Endothelial cell of umbilical vein (primary cell): Measurements from ENCODE around the gene DLGAP4. TPM values are rescaled to one million over a fixed set of nuclear protein-coding genes. Genes with fewer than 3 reads are reported as not detected.

Experiments used
- BruUV-seq: library from RNA; stranded (reverse); fragments of 400-500 nt; replicated peaks from 2 replicates; lab custom pipeline; 2021; lab: Mats Ljungman, UMichigan
- CTCF ChIA-PET: fragments of 300-600, 350-600 bp; sonication (Branson Sonifier 250); formaldehyde crosslinking; loops from one replicate; lab custom pipeline; 2021; ENCODE audit warnings: antibody characterized with exemption, inconsistent platforms; lab: Charles Lee
- POLR2A ChIA-PET: fragments of 300-600, 350-600 bp; sonication (Branson Sonifier 250); formaldehyde crosslinking; loops from one replicate; lab custom pipeline; 2021; ENCODE audit warnings: antibody characterized with exemption, inconsistent platforms; lab: Charles Lee
- DNase-seq: peaks from one replicate; pipeline ENCODE4 v3.0.0-alpha.2; 2011; ENCODE audit warnings: low read depth, low spot score
- FAIRE-seq: peaks from 2 replicates; lab custom pipeline; 2011; peaks lifted over from hg19 to GRCh38; lab: Jason Lieb, UNC
- H2AFZ ChIP-seq: 2 replicates; pipeline ENCODE4 v1.6.0; 2012; ENCODE audit warnings: low read depth, low read length, control low read depth, inconsistent platforms
- H3K27ac ChIP-seq: 2 replicates; pipeline ENCODE4 v1.5.1; 2011; ENCODE audit warnings: low read depth, mild to moderate bottlenecking, control low read depth, low read length, moderate library complexity; ENCODE audit not compliant: insufficient read depth
- H3K27me3 ChIP-seq, 2 experiments: 2 replicates each; pipeline versions ENCODE4 v1.6.0 to v1.6.1; 2011; ENCODE audit warnings: low read length in 2 of 2, mixed read lengths in 1 of 2; ENCODE audit not compliant: control insufficient read depth in 2 of 2, insufficient read depth in 2 of 2
- H3K36me3 ChIP-seq, 2 experiments: 2 replicates in 1 of 2; 3 replicates in 1 of 2; pipeline ENCODE4 v1.5.1; 2011; ENCODE audit warnings: low read length in 2 of 2, mild to moderate bottlenecking in 1 of 2, moderate library complexity in 1 of 2; ENCODE audit not compliant: control insufficient read depth in 2 of 2, insufficient read depth in 2 of 2; ENCODE audit errors: extremely low read depth in 1 of 2
- H3K4me1 ChIP-seq: 3 replicates; pipeline ENCODE4 v1.5.1; 2011; ENCODE audit warnings: mild to moderate bottlenecking, low read length; ENCODE audit not compliant: control insufficient read depth, insufficient read depth; ENCODE audit errors: extremely low read depth
- H3K4me2 ChIP-seq: 2 replicates; pipeline ENCODE4 v1.6.1; 2011; ENCODE audit warnings: low read length, control low read depth, mixed read lengths; ENCODE audit not compliant: insufficient read depth
- H3K4me3 ChIP-seq, 3 experiments: fragments of 200-600 bp in 1 of 3; sonication (generic), shearing (Covaris generic) in 1 of 3; replicated peaks in 1 of 3; 2 replicates each; pipeline ENCODE4 v1.5.1; 2011 to 2016; ENCODE audit warnings: control low read depth in 3 of 3, low read length in 3 of 3, mild to moderate bottlenecking in 2 of 3, inconsistent platforms in 1 of 3, low read depth in 1 of 3, moderate library complexity in 1 of 3; ENCODE audit not compliant: insufficient read depth in 1 of 3
- H3K79me2 ChIP-seq: 2 replicates; pipeline ENCODE4 v1.6.0; 2012; ENCODE audit warnings: low read length, inconsistent platforms; ENCODE audit not compliant: control insufficient read depth, insufficient read depth
- H3K9ac ChIP-seq: replicated peaks from 2 replicates; pipeline ENCODE3; 2011; ENCODE audit warnings: low read length, control low read depth; ENCODE audit not compliant: insufficient read depth; ENCODE audit errors: extremely low read depth
- H3K9me1 ChIP-seq: replicated peaks from 3 replicates; pipeline ENCODE4 v1.6.0; 2011; ENCODE audit warnings: mild to moderate bottlenecking, low read length; ENCODE audit not compliant: control insufficient read depth, insufficient read depth; ENCODE audit errors: extremely low read depth
- H3K9me3 ChIP-seq: replicated peaks from 2 replicates; pipeline ENCODE4 v1.5.1; 2012; ENCODE audit warnings: low read length, inconsistent platforms; ENCODE audit not compliant: control insufficient read depth, insufficient read depth
- H4K20me1 ChIP-seq: replicated peaks from 2 replicates; pipeline ENCODE3; 2011; ENCODE audit warnings: mild to moderate bottlenecking, low read length; ENCODE audit not compliant: control insufficient read depth, insufficient read depth; ENCODE audit errors: extremely low read depth
- EZH2 ChIP-seq: IDR thresholded peaks from 2 replicates; pipeline ENCODE4 v1.6.1; 2012; ENCODE audit warnings: borderline replicate concordance, low read depth, mild to moderate bottlenecking, moderate library complexity, low read length, inconsistent platforms; ENCODE audit not compliant: severe bottlenecking
- FOS ChIP-seq: IDR thresholded peaks from 2 replicates; pipeline ENCODE4 v1.6.1; 2011; ENCODE audit warnings: mild to moderate bottlenecking, low read length, moderate library complexity, borderline replicate concordance; ENCODE audit not compliant: insufficient read depth
- GATA2 ChIP-seq: IDR thresholded peaks from 2 replicates; pipeline ENCODE4 v1.7.0; 2011; ENCODE audit warnings: low read depth, mild to moderate bottlenecking, moderate library complexity, mixed read lengths, low read length; ENCODE audit not compliant: insufficient read length, insufficient read depth
- JUN ChIP-seq: IDR thresholded peaks from 2 replicates; pipeline ENCODE4 v1.6.1; 2011; ENCODE audit warnings: borderline replicate concordance, low read depth; ENCODE audit not compliant: insufficient read length, insufficient read depth
- MYC ChIP-seq: IDR thresholded peaks from one replicate; pipeline ENCODE4 v1.6.1; 2011; ENCODE audit warnings: mild to moderate bottlenecking, low read depth, low read length
- POLR2A ChIP-seq: IDR thresholded peaks from 2 replicates; pipeline ENCODE4 v1.6.1; 2012; ENCODE audit warnings: low read depth, mild to moderate bottlenecking, control low read depth, low read length
- POLR2AphosphoS5 ChIP-seq: IDR thresholded peaks from 2 replicates; pipeline ENCODE4 v1.6.1; 2012; ENCODE audit warnings: low read depth, mild to moderate bottlenecking, control low read depth, low read length, moderate library complexity; ENCODE audit not compliant: insufficient read depth
- dilution Hi-C: fragments of 300-500 bp; cut with MboI; formaldehyde crosslinking; loops from one replicate; pipeline ENCODE4 v1.15.0; 2019; ENCODE audit warnings: low sequenced_read_pairs; ENCODE audit not compliant: extremely low pct_ligation_motif_present
- intact Hi-C: fragments of 100-400 bp; cut with micrococcal nuclease; formaldehyde crosslinking; loops from one replicate; pipeline ENCODE4 v1.10.0; 2022
- polyA plus RNA-seq, 4 experiments: library from polyadenylated mRNA; depleted of rRNA in 3 of 4; stranded (reverse) in 3 of 4; unstranded in 1 of 4; fragments of >200 nt; gene quantifications; 2 replicates each; pipeline versions ENCODE4 v1.2.1 to v1.2.3, GENCODE V29; 2011 to 2012; ENCODE audit warnings: missing spikeins in 1 of 4
- total RNA-seq: library from RNA; stranded (reverse); gene quantifications from 2 replicates; pipeline ENCODE4 v1.2.3, GENCODE V29; 2021
- TF ChIP-seq, protein P1 (sequence below): IDR thresholded peaks from 2 replicates; pipeline ENCODE4 v1.6.1; 2011; ENCODE audit not compliant: insufficient read depth, insufficient read length
- TF ChIP-seq, protein P2 (sequence below), 2 donors: IDR thresholded peaks; 1 replicate in 1 of 2; 2 replicates in 1 of 2; pipeline ENCODE4 v1.5.1; 2011; ENCODE audit warnings: low read length in 2 of 2, mild to moderate bottlenecking in 2 of 2, moderate library complexity in 2 of 2, control low read depth in 1 of 2, inconsistent platforms in 1 of 2, low read depth in 1 of 2; ENCODE audit not compliant: insufficient read depth in 1 of 2; ENCODE audit errors: extremely low read depth in 1 of 2

The DLGAP4 gene
- total and polyA plus RNA-seq, 2 donors (not counting 3 experiments of a cell fraction or from before 2014, with no cell fraction given): 57.5 to 125 TPM

DNA sequence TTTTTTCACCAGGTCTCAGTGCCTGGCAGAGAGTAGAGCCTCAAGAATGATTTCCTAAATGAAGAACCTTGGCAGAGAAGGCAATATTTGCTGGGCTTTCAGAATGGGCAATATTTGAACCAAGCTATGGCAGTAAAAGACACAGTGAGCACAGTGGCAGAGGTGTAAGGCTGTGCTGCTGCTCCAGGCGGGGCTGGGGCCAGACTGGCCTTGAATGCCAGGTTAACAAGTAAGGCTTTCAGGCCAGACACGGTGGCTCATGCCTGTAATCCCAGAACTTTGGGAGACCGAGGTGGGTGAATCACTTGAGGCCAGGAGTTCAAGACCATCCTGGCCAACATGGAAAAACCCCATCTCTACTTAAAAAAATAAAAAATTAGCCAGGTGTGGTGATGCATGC is 226.7 kb downstream of the DLGAP4 start:
- dilution Hi-C loops: no loop called here
- Histone ChIP-seq H2AFZ (no peak overlapping the region), H3K4me2 (no peak overlapping the region), H3K9ac (no peak overlapping the region), H3K79me2 (no peaks in the 10 kb centered on the region), H3K4me1 (no peaks in the 10 kb centered on the region), H3K36me3 (peaks cover 0 to 3% of the 10 kb centered on the region in 2 experiments), H3K9me3 (no peaks in the 10 kb centered on the region), H3K9me1 (no peaks in the 10 kb centered on the region), H4K20me1 (no peaks in the 10 kb centered on the region), H3K27me3 (no peaks in the 10 kb centered on the region), H3K27ac (no peak overlapping the region), H3K4me3 (no peak overlapping the region)
- TF ChIP-seq FOS (no peak), MYC (no peak), POLR2AphosphoS5 (no peak), EZH2 (no peak), JUN (no peak), GATA2 (no peak), POLR2A (no peak)
- TF ChIP-seq, protein P1, sequence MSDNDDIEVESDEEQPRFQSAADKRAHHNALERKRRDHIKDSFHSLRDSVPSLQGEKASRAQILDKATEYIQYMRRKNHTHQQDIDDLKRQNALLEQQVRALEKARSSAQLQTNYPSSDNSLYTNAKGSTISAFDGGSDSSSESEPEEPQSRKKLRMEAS: no peak
- TF ChIP-seq, protein P2, sequence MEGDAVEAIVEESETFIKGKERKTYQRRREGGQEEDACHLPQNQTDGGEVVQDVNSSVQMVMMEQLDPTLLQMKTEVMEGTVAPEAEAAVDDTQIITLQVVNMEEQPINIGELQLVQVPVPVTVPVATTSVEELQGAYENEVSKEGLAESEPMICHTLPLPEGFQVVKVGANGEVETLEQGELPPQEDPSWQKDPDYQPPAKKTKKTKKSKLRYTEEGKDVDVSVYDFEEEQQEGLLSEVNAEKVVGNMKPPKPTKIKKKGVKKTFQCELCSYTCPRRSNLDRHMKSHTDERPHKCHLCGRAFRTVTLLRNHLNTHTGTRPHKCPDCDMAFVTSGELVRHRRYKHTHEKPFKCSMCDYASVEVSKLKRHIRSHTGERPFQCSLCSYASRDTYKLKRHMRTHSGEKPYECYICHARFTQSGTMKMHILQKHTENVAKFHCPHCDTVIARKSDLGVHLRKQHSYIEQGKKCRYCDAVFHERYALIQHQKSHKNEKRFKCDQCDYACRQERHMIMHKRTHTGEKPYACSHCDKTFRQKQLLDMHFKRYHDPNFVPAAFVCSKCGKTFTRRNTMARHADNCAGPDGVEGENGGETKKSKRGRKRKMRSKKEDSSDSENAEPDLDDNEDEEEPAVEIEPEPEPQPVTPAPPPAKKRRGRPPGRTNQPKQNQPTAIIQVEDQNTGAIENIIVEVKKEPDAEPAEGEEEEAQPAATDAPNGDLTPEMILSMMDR (IDR thresholded peaks at IDR 0.05; ENCODE audit: extremely low read depth in 1 of 2, insufficient read depth in 1 of 2, low read depth in 1 of 2, low read length in 2 of 2): no peak
- DNase-seq (no peak), FAIRE-seq (no peak)
- intact Hi-C loops: no loop called here
- BruUV-seq: no TSS peak
- CTCF ChIA-PET: interaction anchor here (0.6 kb wide), 1 partner anchor 447 kb away, joined by 3 read pairs; no protein-coding TSS in a partner anchor
- POLR2A ChIA-PET: no interaction called here
